ENCODE results near the gene PLEKHO2.

The PLEKHO2 gene

GRCh38 chr15:64895285-64896065 lies 53.8 kb downstream of the PLEKHO2 start:
- Histone ChIP-seq H3K27ac (ENCODE audit: low read depth, low read length) (no peak overlapping the region), H3K4me3 (ENCODE audit: low read depth, low read length) (peak overlapping the region; percentile 52), H3K27me3 (ENCODE audit: control insufficient read depth, insufficient read depth, low read length) (no peaks in the 10 kb centered on the region), H3K9me3 (ENCODE audit: control insufficient read depth, insufficient read depth, low read depth, low read length) (no peaks in the 10 kb centered on the region; the same call in 1 of the 2 replicates), H3K36me3 (ENCODE audit: control insufficient read depth, insufficient read depth, low read length) (no peaks in the 10 kb centered on the region), H3K4me1 (ENCODE audit: control insufficient read depth, insufficient read depth, low read length) (peaks cover 34% of the 10 kb centered on the region), H3K9ac (ENCODE audit: low read length) (no peak overlapping the region)

- Histone ChIP-seq H3K9ac (ENCODE audit: low read length) (no peak overlapping the region), H3K4me3 (ENCODE audit: low read depth, low read length) (no peak overlapping the region), H3K27ac (ENCODE audit: low read depth, low read length) (no peak overlapping the region)
Observed at GRCh38 chr15:64896371-64897069, 54.8 kb downstream of the PLEKHO2 start.

GRCh38 chr15:64897345-64897985 lies 55.8 kb downstream of the PLEKHO2 start:
- no peaks in the 10 kb centered on the region for H3K27me3 ChIP-seq (ENCODE audit: control insufficient read depth, insufficient read depth, low read length)
- no peaks in the 10 kb centered on the region for H3K36me3 ChIP-seq (ENCODE audit: control insufficient read depth, insufficient read depth, low read length)
- H3K4me1 ChIP-seq (ENCODE audit: control insufficient read depth, insufficient read depth, low read length) = peaks cover 34% of the 10 kb centered on the region
- H3K27ac ChIP-seq (ENCODE audit: low read depth, low read length) = no peak overlapping the region
- peaks cover 13% of the 10 kb centered on the region for H3K9me3 ChIP-seq (ENCODE audit: control insufficient read depth, insufficient read depth, low read depth, low read length)
- no peak overlapping the region for H3K4me3 ChIP-seq (ENCODE audit: low read depth, low read length)
- H3K9ac ChIP-seq (ENCODE audit: low read length) = no peak overlapping the region

More at GRCh38 chr15:64896371-64897069, 54.8 kb downstream of the PLEKHO2 start:
- Histone ChIP-seq H3K9me3 (ENCODE audit: control insufficient read depth, insufficient read depth, low read depth, low read length) (peaks cover 7% of the 10 kb centered on the region), H3K4me1 (ENCODE audit: control insufficient read depth, insufficient read depth, low read length) (peaks cover 34% of the 10 kb centered on the region), H3K27me3 (ENCODE audit: control insufficient read depth, insufficient read depth, low read length) (no peaks in the 10 kb centered on the region), H3K36me3 (ENCODE audit: control insufficient read depth, insufficient read depth, low read length) (no peaks in the 10 kb centered on the region)

- no peaks in the 10 kb centered on the region for H3K36me3 ChIP-seq (ENCODE audit: control insufficient read depth, insufficient read depth, low read length)
- no peak overlapping the region for H3K4me3 ChIP-seq (ENCODE audit: low read depth, low read length)
- H3K9me3 ChIP-seq (ENCODE audit: control insufficient read depth, insufficient read depth, low read depth, low read length) = peaks cover 13% of the 10 kb centered on the region
- peaks cover 27% of the 10 kb centered on the region for H3K4me1 ChIP-seq (ENCODE audit: control insufficient read depth, insufficient read depth, low read length)
- no peak overlapping the region for H3K9ac ChIP-seq (ENCODE audit: low read length)
- no peaks in the 10 kb centered on the region for H3K27me3 ChIP-seq (ENCODE audit: control insufficient read depth, insufficient read depth, low read length)
- H3K27ac ChIP-seq (ENCODE audit: low read depth, low read length) = no peak overlapping the region
Observed at GRCh38 chr15:64898406-64898805, 56.7 kb downstream of the PLEKHO2 start.

GRCh38 chr15:64901141-64901540 lies 59.4 kb downstream of the PLEKHO2 start:
- Histone ChIP-seq H3K4me3 (ENCODE audit: low read depth, low read length) (no peak overlapping the region), H3K9ac (ENCODE audit: low read length) (no peak overlapping the region), H3K27ac (ENCODE audit: low read depth, low read length) (no peak overlapping the region), H3K27me3 (ENCODE audit: control insufficient read depth, insufficient read depth, low read length) (no peaks in the 10 kb centered on the region), H3K9me3 (ENCODE audit: control insufficient read depth, insufficient read depth, low read depth, low read length) (peaks cover 18% of the 10 kb centered on the region), H3K4me1 (ENCODE audit: control insufficient read depth, insufficient read depth, low read length) (peaks cover 15% of the 10 kb centered on the region; the same call in 1 of the 2 replicates), H3K36me3 (ENCODE audit: control insufficient read depth, insufficient read depth, low read length) (no peaks in the 10 kb centered on the region)

- Histone ChIP-seq H3K9ac (ENCODE audit: low read length) (no peak overlapping the region), H3K4me3 (ENCODE audit: low read depth, low read length) (no peak overlapping the region), H3K27ac (ENCODE audit: low read depth, low read length) (no peak overlapping the region), H3K36me3 (ENCODE audit: control insufficient read depth, insufficient read depth, low read length) (no peaks in the 10 kb centered on the region), H3K9me3 (ENCODE audit: control insufficient read depth, insufficient read depth, low read depth, low read length) (peaks cover 26% of the 10 kb centered on the region), H3K27me3 (ENCODE audit: control insufficient read depth, insufficient read depth, low read length) (no peaks in the 10 kb centered on the region), H3K4me1 (ENCODE audit: control insufficient read depth, insufficient read depth, low read length) (peaks cover 11% of the 10 kb centered on the region; the same call in 1 of the 2 replicates)
Observed at GRCh38 chr15:64901914-64902313, 60.2 kb downstream of the PLEKHO2 start.

GRCh38 chr15:64902863-64903262 lies 61.1 kb downstream of the PLEKHO2 start:
- Histone ChIP-seq H3K27ac (ENCODE audit: low read depth, low read length) (no peak overlapping the region), H3K4me1 (ENCODE audit: control insufficient read depth, insufficient read depth, low read length) (peaks cover 8% of the 10 kb centered on the region; the same call in 1 of the 2 replicates), H3K9ac (ENCODE audit: low read length) (no peak overlapping the region), H3K36me3 (ENCODE audit: control insufficient read depth, insufficient read depth, low read length) (no peaks in the 10 kb centered on the region), H3K27me3 (ENCODE audit: control insufficient read depth, insufficient read depth, low read length) (no peaks in the 10 kb centered on the region), H3K4me3 (ENCODE audit: low read depth, low read length) (no peak overlapping the region), H3K9me3 (ENCODE audit: control insufficient read depth, insufficient read depth, low read depth, low read length) (peaks cover 30% of the 10 kb centered on the region)

- no peaks in the 10 kb centered on the region for H3K36me3 ChIP-seq (ENCODE audit: control insufficient read depth, insufficient read depth, low read length)
- peaks cover 8% of the 10 kb centered on the region; the same call in 1 of the 2 replicates for H3K4me1 ChIP-seq (ENCODE audit: control insufficient read depth, insufficient read depth, low read length)
- H3K4me3 ChIP-seq (ENCODE audit: low read depth, low read length) = no peak overlapping the region
- H3K9ac ChIP-seq (ENCODE audit: low read length) = no peak overlapping the region
- H3K27ac ChIP-seq (ENCODE audit: low read depth, low read length) = no peak overlapping the region
- H3K27me3 ChIP-seq (ENCODE audit: control insufficient read depth, insufficient read depth, low read length) = no peaks in the 10 kb centered on the region
- peaks cover 30% of the 10 kb centered on the region for H3K9me3 ChIP-seq (ENCODE audit: control insufficient read depth, insufficient read depth, low read depth, low read length)
Observed at GRCh38 chr15:64903326-64903950, 61.7 kb downstream of the PLEKHO2 start.

- H3K4me1 ChIP-seq (ENCODE audit: control insufficient read depth, insufficient read depth, low read length) = peaks cover 8% of the 10 kb centered on the region; the same call in 1 of the 2 replicates
- H3K9ac ChIP-seq (ENCODE audit: low read length) = no peak overlapping the region
- H3K36me3 ChIP-seq (ENCODE audit: control insufficient read depth, insufficient read depth, low read length) = no peaks in the 10 kb centered on the region
- H3K27me3 ChIP-seq (ENCODE audit: control insufficient read depth, insufficient read depth, low read length) = no peaks in the 10 kb centered on the region
- H3K4me3 ChIP-seq (ENCODE audit: low read depth, low read length) = no peak overlapping the region
- no peak overlapping the region for H3K27ac ChIP-seq (ENCODE audit: low read depth, low read length)
- H3K9me3 ChIP-seq (ENCODE audit: control insufficient read depth, insufficient read depth, low read depth, low read length) = peaks cover 30% of the 10 kb centered on the region
Observed at GRCh38 chr15:64904189-64904588, 62.5 kb downstream of the PLEKHO2 start.

- Histone ChIP-seq H3K27ac (ENCODE audit: low read depth, low read length) (no peak overlapping the region), H3K36me3 (ENCODE audit: control insufficient read depth, insufficient read depth, low read length) (no peaks in the 10 kb centered on the region), H3K4me3 (ENCODE audit: low read depth, low read length) (peak overlapping the region; percentile 46)
Observed at GRCh38 chr15:64905119-64905831, 63.6 kb downstream of the PLEKHO2 start.

More at GRCh38 chr15:64905119-64905831, 63.6 kb downstream of the PLEKHO2 start:
- Histone ChIP-seq H3K9me3 (ENCODE audit: control insufficient read depth, insufficient read depth, low read depth, low read length) (peaks cover 30% of the 10 kb centered on the region), H3K27me3 (ENCODE audit: control insufficient read depth, insufficient read depth, low read length) (peaks cover 4% of the 10 kb centered on the region; the same call in 1 of the 2 replicates), H3K4me1 (ENCODE audit: control insufficient read depth, insufficient read depth, low read length) (peaks cover 8% of the 10 kb centered on the region; the same call in 1 of the 2 replicates), H3K9ac (ENCODE audit: low read length) (peak overlapping the region; percentile 47)

All from HUES6 (cell line).